Peyer's patch (tissue), 4 donors: ENCODE measurements around the gene MARF1. TPM values are rescaled to one million over a fixed set of nuclear protein-coding genes. Genes with fewer than 3 reads are reported as not detected.
"Not testable (repeated sequence)": the region's sequence is repeated elsewhere in the genome, so short reads cannot be mapped to it uniquely, and the experiment has no call there.

Experiments
- DNase-seq, 3 donors: peaks; one replicate each; pipeline ENCODE4 v3.0.0-alpha.2; 2017 to 2019
- H3K27ac ChIP-seq, 4 donors: fragments of 200-600 bp; sonication (generic); one replicate each; pipeline ENCODE4 v1.5.1; 2016 to 2019
- H3K27me3 ChIP-seq, 2 donors: fragments of 200-600 bp; sonication (generic); one replicate each; pipeline ENCODE4 v1.5.1; 2019
- H3K36me3 ChIP-seq, 3 donors: fragments of 200-600 bp; sonication (generic); one replicate each; pipeline ENCODE4 v1.5.1; 2016 to 2019
- H3K4me1 ChIP-seq, 4 donors: fragments of 200-600 bp; sonication (generic); one replicate each; pipeline ENCODE4 v1.5.1; 2016 to 2019
- H3K4me3 ChIP-seq, 4 donors: fragments of 200-600 bp; sonication (generic); 1 replicate in 3 of 4; 2 replicates in 1 of 4; pipeline ENCODE4 v1.5.1; 2016 to 2019; ENCODE audit warnings: mild to moderate bottlenecking in 1 of 4
- H3K9me3 ChIP-seq, 4 donors: fragments of 200-600 bp; sonication (generic); one replicate each; pipeline ENCODE4 v1.5.1; 2016 to 2019; ENCODE audit warnings: mild to moderate bottlenecking in 1 of 4
- POLR2A ChIP-seq, 2 donors: fragments of 450-650 bp; IDR thresholded peaks; one replicate each; pipeline ENCODE4 v1.5.1; 2017; ENCODE audit warnings: antibody characterized with exemption in 2 of 2, mild to moderate bottlenecking in 2 of 2, moderate library complexity in 2 of 2
- total RNA-seq, 4 donors: library from RNA; depleted of rRNA; stranded (reverse); fragments of >200 nt; gene quantifications; one replicate each; pipeline ENCODE4 v1.1.0, GENCODE V29; 2016
- TF ChIP-seq, protein P1 (sequence below), 6 experiments: fragments of 450-650 bp in 4 of 6; fragments of 200-600 bp in 2 of 6; sonication (generic) in 1 of 6; IDR thresholded peaks; one replicate each; pipeline ENCODE4 v1.5.1; 2017 to 2019; ENCODE audit warnings: antibody characterized with exemption in 6 of 6, mild to moderate bottlenecking in 3 of 6, moderate library complexity in 1 of 6

Gene MARF1
- total RNA-seq, 4 donors from 2014 or later = 39.1 to 74.3 (median 52.1) TPM

DNA sequence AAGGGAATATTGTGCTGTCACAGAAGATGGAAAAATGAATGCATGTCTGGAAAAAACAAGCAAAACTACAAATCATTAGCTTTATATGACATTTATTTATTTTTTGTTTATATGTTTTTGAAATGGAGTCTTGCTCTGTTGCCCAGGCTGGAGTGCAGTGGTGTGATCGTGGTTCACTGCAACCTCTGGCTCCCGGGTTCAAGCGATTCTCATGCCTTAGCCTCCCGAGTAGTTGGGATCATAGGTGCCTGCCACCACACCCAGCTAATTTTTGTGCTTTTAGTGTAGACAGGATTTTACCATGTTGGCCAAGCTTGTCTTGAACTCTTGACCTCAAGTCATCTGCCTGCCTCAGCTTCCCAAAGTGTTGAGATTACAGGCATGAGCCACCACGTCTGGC, 15.6 kb upstream of the MARF1 start:
- Histone ChIP-seq H3K27ac (peak overlapping the region in 2 of 4 donors; percentile 19 to 43), H3K9me3 (no peaks in the 10 kb centered on the region), H3K4me1 (peaks cover 0 to 6% (median 0%) of the 10 kb centered on the region in 4 donors), H3K27me3 (no peaks in the 10 kb centered on the region), H3K36me3 (no peaks in the 10 kb centered on the region), H3K4me3 (no peak overlapping the region)
- no peak for DNase-seq
- no peak for TF ChIP-seq POLR2A (IDR thresholded peaks at IDR 0.05)
- TF ChIP-seq, protein P1, sequence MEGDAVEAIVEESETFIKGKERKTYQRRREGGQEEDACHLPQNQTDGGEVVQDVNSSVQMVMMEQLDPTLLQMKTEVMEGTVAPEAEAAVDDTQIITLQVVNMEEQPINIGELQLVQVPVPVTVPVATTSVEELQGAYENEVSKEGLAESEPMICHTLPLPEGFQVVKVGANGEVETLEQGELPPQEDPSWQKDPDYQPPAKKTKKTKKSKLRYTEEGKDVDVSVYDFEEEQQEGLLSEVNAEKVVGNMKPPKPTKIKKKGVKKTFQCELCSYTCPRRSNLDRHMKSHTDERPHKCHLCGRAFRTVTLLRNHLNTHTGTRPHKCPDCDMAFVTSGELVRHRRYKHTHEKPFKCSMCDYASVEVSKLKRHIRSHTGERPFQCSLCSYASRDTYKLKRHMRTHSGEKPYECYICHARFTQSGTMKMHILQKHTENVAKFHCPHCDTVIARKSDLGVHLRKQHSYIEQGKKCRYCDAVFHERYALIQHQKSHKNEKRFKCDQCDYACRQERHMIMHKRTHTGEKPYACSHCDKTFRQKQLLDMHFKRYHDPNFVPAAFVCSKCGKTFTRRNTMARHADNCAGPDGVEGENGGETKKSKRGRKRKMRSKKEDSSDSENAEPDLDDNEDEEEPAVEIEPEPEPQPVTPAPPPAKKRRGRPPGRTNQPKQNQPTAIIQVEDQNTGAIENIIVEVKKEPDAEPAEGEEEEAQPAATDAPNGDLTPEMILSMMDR (IDR thresholded peaks at IDR 0.05) = no peak

DNA sequence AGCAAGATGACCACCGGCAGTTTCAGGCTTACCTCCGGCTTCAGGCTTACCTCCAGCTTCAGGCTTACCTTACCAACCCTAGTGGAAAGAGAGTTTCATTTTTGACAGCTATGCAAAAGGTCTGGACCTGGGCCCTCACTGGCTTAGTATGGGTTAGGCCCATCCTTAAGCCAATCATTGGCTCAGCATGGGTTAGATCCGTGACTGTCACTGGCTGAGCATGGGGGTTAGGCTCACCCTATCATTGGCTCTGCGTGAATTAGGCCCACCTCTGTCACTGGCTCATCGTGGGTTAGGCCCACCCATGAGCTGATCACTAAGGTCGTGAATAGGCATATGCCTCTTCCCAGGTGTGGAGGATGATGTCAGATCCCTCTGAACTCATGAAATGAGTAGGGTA, 15.2 kb upstream of the MARF1 start:
- peak overlapping the region in 1 of 4 donors; percentile 43 for H3K27ac ChIP-seq
- no peak overlapping the region for H3K4me3 ChIP-seq
- H3K9me3 ChIP-seq = no peaks in the 10 kb centered on the region
- peaks cover 0 to 7% (median 0%) of the 10 kb centered on the region in 4 donors for H3K4me1 ChIP-seq
- DNase-seq = no peak
- no peaks in the 10 kb centered on the region for H3K27me3 ChIP-seq
- no peaks in the 10 kb centered on the region for H3K36me3 ChIP-seq
- TF ChIP-seq, protein P1 (IDR thresholded peaks at IDR 0.05) = no peak

DNA sequence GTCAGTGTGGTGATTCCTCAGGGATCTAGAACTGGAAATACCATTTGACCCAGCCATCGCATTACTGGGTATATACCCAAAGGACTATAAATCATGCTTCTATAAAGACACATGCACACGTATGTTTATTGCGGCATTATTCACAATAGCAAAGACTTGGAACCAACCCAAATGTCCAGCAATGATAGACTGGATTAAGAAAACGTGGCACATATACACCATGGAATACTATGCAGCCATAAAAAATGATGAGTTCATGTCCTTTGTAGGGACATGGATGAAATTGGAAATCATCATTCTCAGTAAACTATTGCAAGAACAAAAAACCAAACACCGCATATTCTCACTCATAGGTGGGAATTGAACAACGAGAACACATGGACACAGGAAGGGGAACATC, 12.6 kb upstream of the MARF1 start:
- peaks cover 0 to 22% (median 3%) of the 10 kb centered on the region in 4 donors for H3K4me1 ChIP-seq
- H3K9me3 ChIP-seq, H3K27ac ChIP-seq, H3K36me3 ChIP-seq, H3K27me3 ChIP-seq, DNase-seq, H3K4me3 ChIP-seq: not testable (repeated sequence)

DNA sequence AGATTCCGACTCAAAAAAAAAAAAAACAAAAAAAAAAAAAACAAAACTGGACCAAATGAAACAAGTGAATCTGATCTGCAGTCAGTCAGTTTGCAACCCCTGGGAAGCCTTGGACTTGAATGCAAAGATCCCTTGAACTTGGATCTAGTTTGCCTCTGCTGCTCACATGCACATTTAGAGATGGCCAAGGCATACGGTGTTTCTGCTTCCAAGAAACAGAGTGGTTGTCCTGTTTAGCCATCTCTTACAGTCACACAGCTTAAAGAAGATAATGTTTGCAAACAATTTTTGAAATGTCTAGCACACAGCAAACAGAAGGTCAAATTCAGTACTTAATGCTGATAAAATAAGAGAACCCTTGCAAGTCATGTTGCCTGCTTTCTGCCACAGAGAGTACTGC, 11.6 kb upstream of the MARF1 start:
- H3K4me1 ChIP-seq = peaks cover 0 to 23% (median 3%) of the 10 kb centered on the region in 4 donors
- no peaks in the 10 kb centered on the region for H3K9me3 ChIP-seq
- H3K27me3 ChIP-seq = no peaks in the 10 kb centered on the region
- TF ChIP-seq, protein P1 (IDR thresholded peaks at IDR 0.05) = no peak
- TF ChIP-seq POLR2A (IDR thresholded peaks at IDR 0.05) = no peak
- DNase-seq = peak in 1 of 3 donors; percentile 13
- H3K4me3 ChIP-seq = no peak overlapping the region
- peaks cover 0 to 5% (median 0%) of the 10 kb centered on the region in 3 donors for H3K36me3 ChIP-seq
- H3K27ac ChIP-seq = no peak overlapping the region

DNA sequence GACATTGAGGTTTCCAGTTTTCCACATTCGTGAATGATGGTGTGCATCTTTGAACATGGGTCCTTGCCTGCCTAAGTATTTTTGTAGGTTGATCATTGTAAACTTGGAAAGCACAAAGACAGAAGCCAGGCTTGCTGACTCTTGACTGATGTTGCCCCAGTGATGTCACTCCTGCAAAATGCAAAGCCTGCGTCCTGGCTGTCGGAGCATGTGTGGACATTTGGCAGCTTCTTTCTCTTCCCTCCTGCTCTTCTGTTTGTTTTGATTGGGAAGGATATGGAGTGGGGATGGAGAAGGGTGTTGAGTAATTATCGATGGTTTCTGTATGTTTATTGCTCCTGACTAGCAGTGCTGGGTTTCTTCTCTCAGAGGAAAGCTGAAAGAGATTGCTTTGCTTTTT, 10.3 kb upstream of the MARF1 start:
- H3K4me1 ChIP-seq = peaks cover 0 to 28% (median 3%) of the 10 kb centered on the region in 4 donors

DNA sequence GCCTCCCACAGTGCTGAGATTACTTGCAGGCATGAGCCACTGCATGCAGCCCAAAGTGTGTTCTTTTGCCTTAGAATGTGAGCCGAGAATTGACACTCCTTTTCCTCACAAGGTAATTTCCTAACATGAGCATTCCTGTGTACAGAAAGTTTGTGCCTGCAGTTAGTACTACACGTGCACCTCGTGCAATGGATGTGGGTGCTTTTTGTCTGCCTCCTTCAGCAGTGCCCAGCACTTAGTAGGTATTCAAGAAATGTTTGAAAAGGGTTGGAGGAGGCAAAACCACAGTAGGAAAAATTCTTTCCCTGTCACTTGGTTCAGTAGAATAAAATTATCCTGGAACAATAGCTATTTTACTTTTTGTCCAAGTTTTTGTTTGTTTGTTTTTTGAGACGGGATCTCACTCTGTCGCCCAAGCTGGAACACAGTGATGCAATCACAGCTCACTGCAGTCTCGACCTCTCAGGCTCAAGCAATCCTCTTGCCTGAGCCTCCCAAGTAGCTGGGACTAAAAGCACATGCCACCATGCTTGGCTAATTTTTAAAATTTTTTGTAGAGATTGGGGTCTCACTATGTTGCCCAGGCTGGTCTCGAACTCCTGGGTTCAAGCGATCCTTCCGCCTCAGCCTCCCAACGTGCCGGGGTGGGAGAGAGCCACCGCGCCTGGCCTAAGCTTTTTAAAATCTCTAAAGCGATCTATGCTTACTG, 9.5 kb upstream of the MARF1 start:
- H3K4me3 ChIP-seq = no peak overlapping the region
- H3K4me1 ChIP-seq = peaks cover 0 to 28% (median 3%) of the 10 kb centered on the region in 4 donors
- DNase-seq = peak in 1 of 3 donors; percentile 38
- TF ChIP-seq, protein P1 (IDR thresholded peaks at IDR 0.05) = no peak
- no peak for TF ChIP-seq POLR2A (IDR thresholded peaks at IDR 0.05)
- H3K36me3 ChIP-seq = peaks cover 0 to 5% (median 0%) of the 10 kb centered on the region in 3 donors
- H3K27me3 ChIP-seq = no peaks in the 10 kb centered on the region
- H3K27ac ChIP-seq = peak overlapping the region in 2 of 4 donors; percentile 43 to 98
- H3K9me3 ChIP-seq = no peaks in the 10 kb centered on the region

More for the DNA sequence above, 10.3 kb upstream of the MARF1 start:
- Histone ChIP-seq H3K27ac (peak overlapping the region in 1 of 4 donors; percentile 43), H3K36me3 (peaks cover 0 to 5% (median 0%) of the 10 kb centered on the region in 3 donors), H3K9me3 (no peaks in the 10 kb centered on the region), H3K4me3 (no peak overlapping the region), H3K27me3 (no peaks in the 10 kb centered on the region)
- TF ChIP-seq POLR2A (IDR thresholded peaks at IDR 0.05) = no peak
- TF ChIP-seq, protein P1 (IDR thresholded peaks at IDR 0.05) = no peak
- DNase-seq = peak in 1 of 3 donors; percentile 47
